ENCODE data around the gene RHEB.

The RHEB gene

DNA sequence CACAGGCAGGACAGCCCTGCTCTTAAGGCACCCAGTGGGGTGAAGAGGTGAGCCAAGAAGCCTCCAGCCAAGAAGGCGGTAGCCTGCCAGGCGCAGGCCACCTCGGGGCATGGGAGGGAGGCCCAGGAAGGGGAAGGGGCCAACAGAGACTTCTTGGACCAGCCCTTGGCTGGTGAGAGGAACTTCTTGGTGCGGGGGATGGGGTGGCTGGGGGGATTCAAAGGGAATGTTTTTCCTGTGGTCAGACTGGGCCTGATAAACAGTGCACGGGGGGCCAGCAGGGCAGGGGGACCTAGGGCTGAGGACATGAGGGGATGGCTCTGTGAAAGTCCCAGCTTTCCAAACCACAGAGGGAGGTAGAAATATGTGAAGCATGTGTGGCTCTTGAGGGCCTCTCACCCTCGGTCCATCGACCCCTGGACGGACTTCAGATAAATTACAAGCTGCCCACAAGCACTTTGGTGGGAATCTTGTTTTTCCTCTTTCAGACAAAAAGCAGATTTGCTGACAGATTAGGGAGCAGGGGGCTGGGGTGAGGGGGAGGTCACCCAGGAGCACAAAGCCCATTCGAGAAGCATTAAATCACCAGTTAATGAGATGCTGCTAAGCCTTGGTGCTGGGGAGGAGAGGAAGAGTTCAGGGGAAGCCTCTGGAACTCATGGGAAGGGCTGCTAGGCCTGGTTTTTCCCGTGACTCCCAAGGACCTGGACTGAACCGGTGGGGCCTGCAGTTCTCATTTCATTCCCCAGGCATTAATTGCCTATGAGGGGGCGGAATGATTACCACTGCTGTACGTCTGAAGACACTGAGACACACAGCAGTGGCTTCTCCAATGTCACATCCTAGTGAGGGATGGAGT is 91.1 kb downstream of the RHEB start:
- TF ChIP-seq, protein P1, sequence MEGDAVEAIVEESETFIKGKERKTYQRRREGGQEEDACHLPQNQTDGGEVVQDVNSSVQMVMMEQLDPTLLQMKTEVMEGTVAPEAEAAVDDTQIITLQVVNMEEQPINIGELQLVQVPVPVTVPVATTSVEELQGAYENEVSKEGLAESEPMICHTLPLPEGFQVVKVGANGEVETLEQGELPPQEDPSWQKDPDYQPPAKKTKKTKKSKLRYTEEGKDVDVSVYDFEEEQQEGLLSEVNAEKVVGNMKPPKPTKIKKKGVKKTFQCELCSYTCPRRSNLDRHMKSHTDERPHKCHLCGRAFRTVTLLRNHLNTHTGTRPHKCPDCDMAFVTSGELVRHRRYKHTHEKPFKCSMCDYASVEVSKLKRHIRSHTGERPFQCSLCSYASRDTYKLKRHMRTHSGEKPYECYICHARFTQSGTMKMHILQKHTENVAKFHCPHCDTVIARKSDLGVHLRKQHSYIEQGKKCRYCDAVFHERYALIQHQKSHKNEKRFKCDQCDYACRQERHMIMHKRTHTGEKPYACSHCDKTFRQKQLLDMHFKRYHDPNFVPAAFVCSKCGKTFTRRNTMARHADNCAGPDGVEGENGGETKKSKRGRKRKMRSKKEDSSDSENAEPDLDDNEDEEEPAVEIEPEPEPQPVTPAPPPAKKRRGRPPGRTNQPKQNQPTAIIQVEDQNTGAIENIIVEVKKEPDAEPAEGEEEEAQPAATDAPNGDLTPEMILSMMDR (IDR thresholded peaks at IDR 0.05) = no peak
- no peaks in the 10 kb centered on the region for H3K79me2 ChIP-seq
- no peak overlapping the region for H2AFZ ChIP-seq
- no peaks in the 10 kb centered on the region for H3K27me3 ChIP-seq (ENCODE audit: control insufficient read depth, insufficient read depth, low read length)
- no peak overlapping the region for H3K9ac ChIP-seq
- peak overlapping the region; percentile 36 for H3K27ac ChIP-seq
- no peak overlapping the region for H3K4me2 ChIP-seq (ENCODE audit: low read length)
- peaks cover 14% of the 10 kb centered on the region for H3K4me1 ChIP-seq
- no peaks in the 10 kb centered on the region for H3K36me3 ChIP-seq (ENCODE audit: control insufficient read depth, insufficient read depth, low read length)
- no peak overlapping the region for H3K4me3 ChIP-seq (ENCODE audit: low read depth, low read length)
- no peaks in the 10 kb centered on the region for H3K9me3 ChIP-seq (ENCODE audit: control insufficient read depth, low read length)

GRCh38 chr7:151427705-151428377 is 91.9 kb downstream of the RHEB start:
- H3K27me3 ChIP-seq (ENCODE audit: control insufficient read depth, insufficient read depth, low read length) = no peaks in the 10 kb centered on the region
- no peak overlapping the region for H3K9ac ChIP-seq
- TF ChIP-seq, protein P1 (IDR thresholded peaks at IDR 0.05) = no peak
- no peaks in the 10 kb centered on the region for H3K36me3 ChIP-seq (ENCODE audit: control insufficient read depth, insufficient read depth, low read length)
- no peak overlapping the region for H3K4me3 ChIP-seq (ENCODE audit: low read depth, low read length)
- no peaks in the 10 kb centered on the region for H3K9me3 ChIP-seq (ENCODE audit: control insufficient read depth, low read length)
- H3K79me2 ChIP-seq = no peaks in the 10 kb centered on the region
- no peak overlapping the region for H2AFZ ChIP-seq
- H3K4me2 ChIP-seq (ENCODE audit: low read length) = no peak overlapping the region
- H3K4me1 ChIP-seq = peaks cover 14% of the 10 kb centered on the region
- H3K27ac ChIP-seq = no peak overlapping the region

DNA sequence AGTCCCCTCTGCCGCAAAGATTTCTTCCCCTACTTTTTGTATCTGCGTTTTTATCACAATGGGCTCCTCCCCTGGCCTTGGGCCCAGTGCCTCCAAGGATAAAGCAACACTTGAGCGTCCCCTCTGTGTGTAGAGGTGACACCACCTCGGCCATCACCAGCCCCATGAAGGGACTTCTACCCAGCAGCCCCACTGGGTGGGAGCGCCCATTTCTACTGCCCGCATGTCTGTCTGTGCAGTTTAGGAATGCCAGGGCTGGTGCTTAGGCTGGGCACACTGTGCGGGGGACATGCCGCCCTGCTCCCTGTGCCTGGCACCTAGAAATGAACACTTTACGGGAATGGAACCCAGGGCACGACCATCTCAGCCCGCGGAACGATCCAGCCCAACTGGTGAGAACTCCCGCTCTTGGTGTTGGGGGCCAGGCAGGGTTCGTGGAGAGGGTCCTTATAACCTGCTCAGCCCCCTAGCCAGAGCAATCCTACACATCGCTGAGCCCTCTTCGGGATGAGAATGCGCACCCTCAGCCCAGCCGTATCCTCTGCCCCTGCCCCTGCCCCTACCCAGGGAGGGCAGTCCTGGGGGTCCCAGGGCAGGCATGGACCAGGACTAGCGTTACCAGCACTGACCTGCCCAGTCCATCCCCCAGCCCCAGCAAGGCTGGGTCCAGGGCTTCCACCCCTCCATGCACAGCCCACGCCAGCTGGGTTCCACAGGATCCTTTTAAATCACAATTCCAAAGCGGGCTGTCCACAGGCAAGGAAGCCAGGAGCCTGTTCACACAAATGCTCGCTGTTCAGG is 92.6 kb downstream of the RHEB start:
- no peak overlapping the region for H3K27ac ChIP-seq
- peaks cover 14% of the 10 kb centered on the region for H3K4me1 ChIP-seq
- no peak overlapping the region for H2AFZ ChIP-seq
- no peaks in the 10 kb centered on the region for H3K27me3 ChIP-seq (ENCODE audit: control insufficient read depth, insufficient read depth, low read length)
- no peak overlapping the region for H3K9ac ChIP-seq
- H3K9me3 ChIP-seq (ENCODE audit: control insufficient read depth, low read length) = no peaks in the 10 kb centered on the region
- TF ChIP-seq, protein P1 (IDR thresholded peaks at IDR 0.05) = no peak
- no peak overlapping the region for H3K4me2 ChIP-seq (ENCODE audit: low read length)
- H3K4me3 ChIP-seq (ENCODE audit: low read depth, low read length) = no peak overlapping the region
- H3K79me2 ChIP-seq = no peaks in the 10 kb centered on the region
- H3K36me3 ChIP-seq (ENCODE audit: control insufficient read depth, insufficient read depth, low read length) = no peaks in the 10 kb centered on the region

DNA sequence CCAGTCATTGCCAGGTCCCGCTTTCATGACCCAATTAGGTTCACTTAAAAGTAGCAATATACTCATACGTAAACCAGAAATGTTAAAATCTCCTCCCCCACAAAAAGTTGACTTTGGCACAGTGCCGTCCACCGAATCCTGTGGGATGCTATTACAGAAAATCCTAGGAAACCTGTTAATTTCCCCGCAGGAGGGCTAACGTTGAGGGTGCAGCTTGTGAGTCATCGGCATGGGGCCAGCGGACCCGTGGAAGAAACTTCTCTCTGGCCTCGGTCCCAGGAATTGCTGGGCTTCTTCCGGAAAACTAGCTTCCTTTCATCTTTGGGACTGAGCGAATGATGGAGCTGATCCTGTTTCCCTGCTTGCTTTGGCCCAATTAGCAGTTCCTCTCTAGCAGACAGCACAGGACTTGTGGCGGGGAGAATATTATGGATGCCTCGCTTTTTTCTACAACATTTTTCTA is 93.2 kb downstream of the RHEB start:
- H3K4me3 ChIP-seq (ENCODE audit: low read depth, low read length) = no peak overlapping the region
- H3K27me3 ChIP-seq (ENCODE audit: control insufficient read depth, insufficient read depth, low read length) = no peaks in the 10 kb centered on the region
- no peak overlapping the region for H3K4me2 ChIP-seq (ENCODE audit: low read length)
- H3K9ac ChIP-seq = no peak overlapping the region
- H3K27ac ChIP-seq = peak overlapping the region; percentile 19
- H3K4me1 ChIP-seq = peaks cover 14% of the 10 kb centered on the region
- TF ChIP-seq, protein P1 (IDR thresholded peaks at IDR 0.05) = no peak
- no peaks in the 10 kb centered on the region for H3K36me3 ChIP-seq (ENCODE audit: control insufficient read depth, insufficient read depth, low read length)
- no peaks in the 10 kb centered on the region for H3K9me3 ChIP-seq (ENCODE audit: control insufficient read depth, low read length)
- no peak overlapping the region for H2AFZ ChIP-seq
- H3K79me2 ChIP-seq = no peaks in the 10 kb centered on the region
